IMR-90 (cell line): Measurements from ENCODE around the gene SOX5. TPM values are rescaled to one million over a fixed set of nuclear protein-coding genes. Genes with fewer than 3 reads are reported as not detected.

ENCODE experiments used
- ATAC-seq: fragments of 200-7000 bp; cut with Tn5 transposase; 2 replicates; pipeline ENCODE4 v1.9.1; 2020; ENCODE audit warnings: low read depth, mild to moderate bottlenecking, moderate library complexity
- BruUV-seq: library from RNA; stranded (reverse); fragments of 400-500 nt; replicated peaks from 2 replicates; lab custom pipeline; 2021; lab: Mats Ljungman, UMichigan
- CTCF ChIA-PET: fragments of 300-600 bp; formaldehyde crosslinking; extraction: SDS; loops from one replicate; lab custom pipeline; 2021; ENCODE audit warnings: antibody characterized with exemption; lab: Yijun Ruan, JAX
- POLR2A ChIA-PET: fragments of 300-600 bp; sonication (Branson Sonifier 250); formaldehyde crosslinking; loops from one replicate; lab custom pipeline; 2022; ENCODE audit warnings: antibody characterized with exemption; ENCODE audit not compliant: unreplicated experiment; lab: Charles Lee
- DNase-seq: peaks from one replicate; pipeline ENCODE4 v3.0.0; 2013
- H2AFZ ChIP-seq: replicated peaks from 2 replicates; pipeline ENCODE3; 2013; ENCODE audit warnings: low read length, mild to moderate bottlenecking; ENCODE audit not compliant: poor library complexity
- H2AK5ac ChIP-seq: 2 replicates; pipeline ENCODE4 v1.6.1; 2013; ENCODE audit warnings: low read depth, low read length, inconsistent platforms
- H2AK9ac ChIP-seq: replicated peaks from 2 replicates; pipeline ENCODE3; 2013; ENCODE audit warnings: mild to moderate bottlenecking, low read depth, low read length, moderate library complexity; ENCODE audit not compliant: poor library complexity
- H2BK120ac ChIP-seq: 2 replicates; pipeline ENCODE4 v1.6.1; 2013; ENCODE audit warnings: low read depth, low read length, inconsistent platforms
- H2BK15ac ChIP-seq: 3 replicates; pipeline ENCODE4 v1.6.1; 2013; ENCODE audit warnings: low read depth, low read length, inconsistent platforms
- H2BK20ac ChIP-seq: 2 replicates; pipeline ENCODE4 v1.6.1; 2013; ENCODE audit warnings: low read depth, mild to moderate bottlenecking, inconsistent platforms, low read length, moderate library complexity
- H2BK5ac ChIP-seq: 2 replicates; pipeline ENCODE4 v1.6.1; 2013; ENCODE audit warnings: mild to moderate bottlenecking, low read depth, low read length, inconsistent platforms; ENCODE audit not compliant: poor library complexity, severe bottlenecking
- H3K14ac ChIP-seq: replicated peaks from 2 replicates; pipeline ENCODE4 v1.6.1; 2013; ENCODE audit warnings: low read depth, low read length, inconsistent platforms
- H3K18ac ChIP-seq: 2 replicates; pipeline ENCODE4 v1.6.1; 2013; ENCODE audit warnings: low read depth, low read length, control low read depth
- H3K23ac ChIP-seq: 2 replicates; pipeline ENCODE4 v1.6.1; 2013; ENCODE audit warnings: low read depth, low read length, inconsistent platforms
- H3K27ac ChIP-seq: 2 replicates; pipeline ENCODE4 v1.5.1; 2013; ENCODE audit warnings: mild to moderate bottlenecking, control low read depth, low read length; ENCODE audit not compliant: insufficient read depth
- H3K27me3 ChIP-seq: 2 replicates; pipeline ENCODE4 v1.6.1; 2013; ENCODE audit warnings: low read length; ENCODE audit not compliant: control insufficient read depth, insufficient read depth
- H3K36me3 ChIP-seq: 2 replicates; pipeline ENCODE4 v1.6.1; 2013; ENCODE audit warnings: low read length, mixed read lengths; ENCODE audit not compliant: control insufficient read depth, insufficient read depth
- H3K4ac ChIP-seq: 2 replicates; pipeline ENCODE4 v1.6.1; 2013; ENCODE audit warnings: low read depth, low read length, inconsistent platforms
- H3K4me1 ChIP-seq: 2 replicates; pipeline ENCODE4 v1.6.1; 2013; ENCODE audit warnings: low read length, mixed read lengths; ENCODE audit not compliant: control insufficient read depth, insufficient read depth
- H3K4me2 ChIP-seq: 2 replicates; pipeline ENCODE4 v1.6.1; 2013; ENCODE audit warnings: low read depth, mild to moderate bottlenecking, control low read depth, low read length, moderate library complexity
- H3K4me3 ChIP-seq: 2 replicates; pipeline ENCODE4 v1.5.1; 2013; ENCODE audit warnings: low read depth, mild to moderate bottlenecking, control low read depth, low read length, moderate library complexity; ENCODE audit not compliant: insufficient read depth
- H3K56ac ChIP-seq: 2 replicates; pipeline ENCODE4 v1.6.1; 2013; ENCODE audit warnings: low read length, inconsistent platforms; ENCODE audit not compliant: insufficient read depth; ENCODE audit errors: extremely low read depth
- H3K79me1 ChIP-seq, 2 experiments: 2 replicates each; pipeline ENCODE4 v1.6.1; 2013; ENCODE audit warnings: low read length in 2 of 2, inconsistent platforms in 1 of 2, low read depth in 1 of 2
- H3K9ac ChIP-seq: 2 replicates; pipeline ENCODE4 v1.6.1; 2013; ENCODE audit warnings: low read depth, low read length, control low read depth
- H3K9me1 ChIP-seq: 2 replicates; pipeline ENCODE4 v1.6.1; 2013; ENCODE audit warnings: low read length, inconsistent platforms; ENCODE audit not compliant: insufficient read depth
- H3K9me3 ChIP-seq: 2 replicates; pipeline ENCODE4 v1.6.1; 2013; ENCODE audit warnings: low read length; ENCODE audit not compliant: control insufficient read depth, insufficient read depth
- H4K20me1 ChIP-seq: 2 replicates; pipeline ENCODE4 v1.6.1; 2013; ENCODE audit warnings: low read length, inconsistent platforms; ENCODE audit not compliant: insufficient read depth
- H4K5ac ChIP-seq: 2 replicates; pipeline ENCODE4 v1.6.1; 2013; ENCODE audit warnings: mild to moderate bottlenecking, low read depth, low read length, control low read depth
- H4K8ac ChIP-seq, 2 experiments: 2 replicates each; pipeline ENCODE4 v1.6.1; 2013; ENCODE audit warnings: low read depth in 2 of 2, low read length in 2 of 2, control low read depth in 1 of 2, inconsistent platforms in 1 of 2
- H4K91ac ChIP-seq: 2 replicates; pipeline ENCODE4 v1.6.1; 2013; ENCODE audit warnings: low read depth, low read length, inconsistent platforms; ENCODE audit not compliant: insufficient read depth
- CTCF ChIP-seq: conservative IDR thresholded peaks from 2 replicates; pipeline ENCODE4 v1.5.1; 2012; ENCODE audit warnings: mild to moderate bottlenecking, low read depth, low read length, improper control_type of control experiment
- ELK1 ChIP-seq: fragments of 150-350 bp; IDR thresholded peaks from 2 replicates; pipeline ENCODE4 v1.6.1; 2016; ENCODE audit warnings: low read depth, mild to moderate bottlenecking, low read length, moderate library complexity, borderline replicate concordance
- MAFK ChIP-seq: IDR thresholded peaks from 2 replicates; pipeline ENCODE4 v1.6.1; 2012; ENCODE audit warnings: low read depth, low read length, improper control_type of control experiment
- NFE2L2 ChIP-seq: fragments of 150-350 bp; IDR thresholded peaks from 2 replicates; pipeline ENCODE4 v1.6.1; 2016; ENCODE audit warnings: low read depth, mild to moderate bottlenecking, low read length
- POLR2A ChIP-seq: IDR thresholded peaks from 2 replicates; pipeline ENCODE4 v1.6.1; 2012; ENCODE audit warnings: mild to moderate bottlenecking, low read depth, low read length
- WGBS, 2 experiments: methylation state at CpG; one replicate each; pipeline versions ENCODE4 v1.1.5 to v1.1.7; 2013; ENCODE audit warnings: missing lambda C conversion rate in 2 of 2; ENCODE audit not compliant: insufficient read length in 1 of 2; ENCODE audit errors: extremely low coverage in 2 of 2; 5-methylcytosine and 5-hydroxymethylcytosine counted together
- dilution Hi-C: fragments of 300-500 bp; cut with HindIII; formaldehyde crosslinking; loops from one replicate; pipeline ENCODE4 v1.14.3; 2018; ENCODE audit warnings: low sequenced_read_pairs; ENCODE audit not compliant: unreplicated experiment
- in situ Hi-C: fragments of 300-500 bp; cut with MboI; formaldehyde crosslinking; loops from 3 replicates; pipeline ENCODE4 v1.14.3; 2019; ENCODE audit warnings: low sequenced_read_pairs, inconsistent platforms, mixed read lengths
- intact Hi-C: fragments of 100-400 bp; cut with micrococcal nuclease; formaldehyde crosslinking; loops from 2 replicates; pipeline ENCODE4 v1.10.0; 2022
- polyA plus RNA-seq, 3 experiments: library from polyadenylated mRNA; depleted of rRNA; stranded (reverse); fragments of >200 nt; gene quantifications; 2 replicates each; pipeline ENCODE4 v1.2.3, GENCODE V29; 2012; ENCODE audit warnings: low replicate concordance in 1 of 3
- total RNA-seq: library from RNA; depleted of rRNA; stranded (reverse); fragments of >200 nt; gene quantifications from 2 replicates; pipeline ENCODE4 v1.2.3, GENCODE V29; 2012

SOX5 gene
- total and polyA plus RNA-seq, 2 of the 4 experiments (the other 2 are of a cell fraction): 1.1 to 13.1 TPM

GRCh38 chr12:23945249-23945648 lies 4.2 kb downstream of the SOX5 start:
- Histone ChIP-seq H4K20me1 (no peaks in the 10 kb centered on the region), H3K56ac (no peak overlapping the region), H3K9ac (no peak overlapping the region), H3K14ac (no peak overlapping the region), H3K9me3 (no peaks in the 10 kb centered on the region), H2BK15ac (no peak overlapping the region), H4K91ac (no peak overlapping the region), H3K23ac (no peak overlapping the region), H2AK5ac (no peak overlapping the region), H3K27me3 (no peaks in the 10 kb centered on the region), H3K4me2 (no peak overlapping the region), H2AFZ (no peak overlapping the region), H2AK9ac (no peak overlapping the region), H3K9me1 (no peaks in the 10 kb centered on the region), H2BK5ac (no peak overlapping the region), H3K4me1 (no peaks in the 10 kb centered on the region), H3K4ac (no peak overlapping the region), H4K5ac (no peak overlapping the region), H3K18ac (no peak overlapping the region), H4K8ac (no peak overlapping the region), H3K79me1 (no peaks in the 10 kb centered on the region), H2BK120ac (no peak overlapping the region), H2BK20ac (no peak overlapping the region), H3K4me3 (no peak overlapping the region), H3K27ac (no peak overlapping the region), H3K36me3 (no peaks in the 10 kb centered on the region)
- CTCF ChIA-PET: no interaction called here
- no TSS peak for BruUV-seq
- ATAC-seq (no peak), DNase-seq (no peak)
- intact Hi-C loops (no loop called here), dilution Hi-C loops (no loop called here), in situ Hi-C loops (no loop called here)
- TF ChIP-seq NFE2L2 (no peak), CTCF (no peak), MAFK (no peak), POLR2A (no peak), ELK1 (no peak)
- POLR2A ChIA-PET: no interaction called here
- no CpG with 5 or more reads among the region's 2 CpGs for WGBS, 2 experiments
